ENCODE data around the gene FRS2.
"Not testable (repeated sequence)": the region's sequence is repeated elsewhere in the genome, so short reads cannot be mapped to it uniquely, and the experiment has no call there.

Gene FRS2

GRCh38 chr12:69442894-69443293, 27.3 kb upstream of the FRS2 start:
- DNase-seq (ENCODE audit: extremely low read depth, low read depth) = no peak
- TF ChIP-seq, protein P1, sequence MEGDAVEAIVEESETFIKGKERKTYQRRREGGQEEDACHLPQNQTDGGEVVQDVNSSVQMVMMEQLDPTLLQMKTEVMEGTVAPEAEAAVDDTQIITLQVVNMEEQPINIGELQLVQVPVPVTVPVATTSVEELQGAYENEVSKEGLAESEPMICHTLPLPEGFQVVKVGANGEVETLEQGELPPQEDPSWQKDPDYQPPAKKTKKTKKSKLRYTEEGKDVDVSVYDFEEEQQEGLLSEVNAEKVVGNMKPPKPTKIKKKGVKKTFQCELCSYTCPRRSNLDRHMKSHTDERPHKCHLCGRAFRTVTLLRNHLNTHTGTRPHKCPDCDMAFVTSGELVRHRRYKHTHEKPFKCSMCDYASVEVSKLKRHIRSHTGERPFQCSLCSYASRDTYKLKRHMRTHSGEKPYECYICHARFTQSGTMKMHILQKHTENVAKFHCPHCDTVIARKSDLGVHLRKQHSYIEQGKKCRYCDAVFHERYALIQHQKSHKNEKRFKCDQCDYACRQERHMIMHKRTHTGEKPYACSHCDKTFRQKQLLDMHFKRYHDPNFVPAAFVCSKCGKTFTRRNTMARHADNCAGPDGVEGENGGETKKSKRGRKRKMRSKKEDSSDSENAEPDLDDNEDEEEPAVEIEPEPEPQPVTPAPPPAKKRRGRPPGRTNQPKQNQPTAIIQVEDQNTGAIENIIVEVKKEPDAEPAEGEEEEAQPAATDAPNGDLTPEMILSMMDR (IDR thresholded peaks at IDR 0.05; ENCODE audit: low read depth, low read length, missing control alignments) = no peak
- H3K4me3 ChIP-seq (replicated peaks; ENCODE audit: low read depth, low read length) = no peak overlapping the region

GRCh38 chr12:69443916-69444315, 26.3 kb upstream of the FRS2 start:
- no peak for DNase-seq (ENCODE audit: extremely low read depth, low read depth)
- TF ChIP-seq, protein P1 (IDR thresholded peaks at IDR 0.05; ENCODE audit: low read depth, low read length, missing control alignments) = no peak
- no peak overlapping the region for H3K4me3 ChIP-seq (replicated peaks; ENCODE audit: low read depth, low read length)

DNA sequence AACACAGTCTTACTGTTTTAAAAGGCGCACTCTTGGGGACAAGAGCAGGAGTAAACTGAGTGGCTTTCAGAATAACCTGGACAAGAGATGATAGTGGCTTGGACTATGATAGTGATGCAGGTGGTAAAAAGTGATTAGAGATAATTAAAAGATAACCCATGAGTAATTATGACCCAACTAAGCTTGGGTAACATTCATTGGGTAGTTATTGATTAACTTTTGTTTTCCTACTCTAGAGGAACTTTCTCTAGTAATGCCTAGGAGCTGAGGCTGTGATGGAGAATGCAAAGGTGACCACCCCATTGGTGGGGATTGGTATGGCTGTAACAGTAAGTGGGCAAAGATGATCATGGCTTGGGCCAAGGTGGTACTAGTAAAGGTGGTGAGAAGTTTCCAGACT, 22.3 kb upstream of the FRS2 start:
- TF ChIP-seq, protein P1 (IDR thresholded peaks at IDR 0.05; ENCODE audit: low read depth, low read length, missing control alignments) = no peak
- no peak overlapping the region for H3K4me3 ChIP-seq (replicated peaks; ENCODE audit: low read depth, low read length)
- no peak for DNase-seq (ENCODE audit: extremely low read depth, low read depth)

GRCh38 chr12:69452598-69453132, 17.5 kb upstream of the FRS2 start:
- DNase-seq (ENCODE audit: extremely low read depth, low read depth) = not testable (repeated sequence)

GRCh38 chr12:69456239-69456638, 13.9 kb upstream of the FRS2 start:
- no peak for DNase-seq (ENCODE audit: extremely low read depth, low read depth)
- no peak overlapping the region for H3K4me3 ChIP-seq (replicated peaks; ENCODE audit: low read depth, low read length)
- TF ChIP-seq, protein P1 (IDR thresholded peaks at IDR 0.05; ENCODE audit: low read depth, low read length, missing control alignments) = no peak

More at GRCh38 chr12:69452598-69453132, 17.5 kb upstream of the FRS2 start:
- not testable (repeated sequence) for H3K4me3 ChIP-seq (replicated peaks; ENCODE audit: low read depth, low read length)

DNA sequence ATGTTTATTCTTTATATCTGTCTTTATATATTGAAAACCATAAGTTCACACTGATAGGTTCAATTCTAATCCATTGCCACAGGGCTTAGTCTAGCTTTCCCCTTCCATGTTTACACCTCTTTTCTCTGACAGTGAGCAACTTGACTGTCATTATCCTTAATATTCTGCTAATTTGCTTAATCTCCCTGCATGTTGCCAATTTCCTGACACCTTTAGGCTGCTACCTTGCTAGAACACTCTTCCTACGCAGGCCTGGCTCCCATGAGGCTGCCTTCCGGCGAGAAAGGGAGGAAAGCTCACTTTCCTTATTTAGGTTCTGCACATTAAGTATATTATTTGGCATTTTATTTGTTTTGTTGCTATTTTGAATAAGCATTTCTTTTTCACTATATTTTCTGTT, 12.8 kb upstream of the FRS2 start:
- H3K4me3 ChIP-seq (replicated peaks; ENCODE audit: low read depth, low read length) = no peak overlapping the region
- TF ChIP-seq, protein P1 (IDR thresholded peaks at IDR 0.05; ENCODE audit: low read depth, low read length, missing control alignments) = no peak

DNA sequence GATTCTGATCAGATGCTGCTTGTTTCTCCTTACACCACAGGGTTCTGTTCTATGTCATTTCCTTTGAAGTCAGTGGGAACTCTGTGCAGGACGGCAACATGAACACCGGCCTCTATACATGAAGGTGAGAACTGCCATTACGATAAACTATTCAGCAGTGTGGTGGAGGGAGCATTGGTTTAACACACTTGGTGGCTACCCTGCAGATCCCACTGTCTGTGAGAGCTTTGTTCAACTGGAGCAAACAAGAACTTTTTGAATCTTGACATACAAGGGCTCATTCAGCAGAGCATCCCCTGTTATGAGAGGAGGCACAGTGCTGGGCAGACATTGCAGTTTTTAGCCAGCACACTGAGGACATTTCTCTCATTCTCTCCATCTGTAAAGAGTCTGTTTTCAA, 10.7 kb upstream of the FRS2 start:
- TF ChIP-seq, protein P1 (IDR thresholded peaks at IDR 0.05; ENCODE audit: low read depth, low read length, missing control alignments) = no peak
- DNase-seq (ENCODE audit: extremely low read depth, low read depth) = no peak
- no peak overlapping the region for H3K4me3 ChIP-seq (replicated peaks; ENCODE audit: low read depth, low read length)

More for the DNA sequence above, 12.8 kb upstream of the FRS2 start:
- no peak for DNase-seq (ENCODE audit: extremely low read depth, low read depth)

All from HFF-Myc (cell line).